Measurements from ENCODE around the gene ACOX2. TPM values are rescaled to one million over a fixed set of nuclear protein-coding genes. Genes with fewer than 3 reads are reported as not detected.

The ACOX2 gene
- total and polyA plus RNA-seq, 2 of the 13 experiments (the other 11 are each of a cell fraction or from before 2014, with no cell fraction given), result 42.6 to 98.5 TPM

DNA sequence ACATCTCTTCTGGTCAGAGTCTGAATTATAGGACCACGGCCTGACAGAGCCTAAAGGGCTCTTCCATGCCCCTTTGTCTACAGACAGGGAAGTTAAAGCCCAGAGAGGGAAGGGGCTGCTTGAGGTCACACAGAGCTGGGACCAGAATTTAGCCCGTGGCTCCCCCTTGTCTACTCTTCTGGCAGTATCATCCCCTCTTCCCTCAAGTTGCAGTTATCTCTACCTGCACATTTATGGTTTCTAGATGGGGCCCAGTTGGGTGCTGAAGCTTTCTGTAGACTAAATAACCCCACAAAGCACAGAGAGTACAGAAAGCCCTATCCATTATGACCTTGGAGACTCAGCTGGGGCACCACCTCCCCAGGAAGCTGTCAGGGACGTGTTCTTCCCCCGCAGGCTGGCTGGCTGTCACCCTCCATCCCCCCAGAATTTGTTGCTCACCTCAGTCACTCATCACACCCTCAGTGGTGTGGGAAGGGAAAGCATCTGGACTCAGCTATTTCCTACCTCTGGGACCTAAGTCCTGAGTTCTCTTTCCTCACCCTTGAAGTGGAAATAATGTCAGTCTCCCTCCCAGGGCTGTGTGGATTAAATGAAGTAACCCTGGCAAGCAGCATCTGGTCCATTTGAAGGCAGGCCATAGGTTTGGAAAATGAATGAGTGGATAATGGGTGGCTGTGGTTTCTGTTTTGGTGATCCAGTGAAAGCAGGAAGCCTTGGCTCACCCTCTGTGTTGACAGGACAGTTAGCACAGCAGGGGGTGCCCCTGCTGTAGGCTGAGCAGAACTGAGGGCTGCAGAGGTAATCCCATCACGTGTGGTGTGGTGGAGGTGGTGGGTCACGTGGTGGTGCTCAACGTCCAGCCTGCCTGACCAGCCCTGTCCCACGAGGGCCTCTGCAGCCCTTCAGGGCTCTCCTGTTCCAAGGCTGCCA is 16.3 kb downstream of the ACOX2 start (continued):
- TF ChIP-seq ZNF687 (CRISPR knock-in tag; IDR thresholded peaks at IDR 0.05) (peak; percentile 100), TCF7 (IDR thresholded peaks at IDR 0.05; ENCODE audit: low read depth) (no peak), ZFY (CRISPR knock-in tag; IDR thresholded peaks at IDR 0.05) (peak; percentile 46; the same call in 1 of the 2 replicates), ZNF777 (CRISPR knock-in tag; IDR thresholded peaks at IDR 0.05) (0 out of 2 replicates have a peak, but pooled peaks have one; percentile 33), POLR2AphosphoS2 (IDR thresholded peaks at IDR 0.05; ENCODE audit: low read depth, low read length) (no peak), ETV6 (CRISPR knock-in tag; conservative IDR thresholded peaks at IDR 0.05) (no peak), BRCA1 (CRISPR knock-in tag; IDR thresholded peaks at IDR 0.05) (no peak), PPARG (CRISPR knock-in tag; conservative IDR thresholded peaks at IDR 0.05) (no peak; the same call in 1 of the 2 replicates), CBX2 (IDR thresholded peaks at IDR 0.05; ENCODE audit: low read depth, low read length) (no peak), CBX2 (CRISPR knock-in tag; IDR thresholded peaks at IDR 0.05; ENCODE audit: low read depth) (0 out of 2 replicates have a peak, but pooled peaks have one; percentile 58), IRF2 (CRISPR knock-in tag; IDR thresholded peaks at IDR 0.05) (0 out of 2 replicates have a peak, but pooled peaks have one; percentile 60), PHF21A (CRISPR knock-in tag; IDR thresholded peaks at IDR 0.05) (peak; percentile 59), NFIC (IDR thresholded peaks at IDR 0.05; ENCODE audit: low read length) (no peak), TSC22D2 (CRISPR knock-in tag; IDR thresholded peaks at IDR 0.05; ENCODE audit: borderline replicate concordance) (peak; percentile 71; the same call in 1 of the 2 replicates), HES4 (CRISPR knock-in tag; IDR thresholded peaks at IDR 0.05; ENCODE audit: borderline replicate concordance) (no peak), SALL2 (CRISPR knock-in tag; IDR thresholded peaks at IDR 0.05) (no peak), PCBP2 (optimal IDR thresholded peaks at IDR 0.05; ENCODE audit: low read depth, low read length, poor library complexity, severe bottlenecking) (no peak), ZKSCAN1 (IDR thresholded peaks at IDR 0.05; ENCODE audit: low read length) (no peak), NR3C1 (CRISPR knock-in tag; IDR thresholded peaks at IDR 0.05) (no peak)
- TF ChIP-seq, protein P1, sequence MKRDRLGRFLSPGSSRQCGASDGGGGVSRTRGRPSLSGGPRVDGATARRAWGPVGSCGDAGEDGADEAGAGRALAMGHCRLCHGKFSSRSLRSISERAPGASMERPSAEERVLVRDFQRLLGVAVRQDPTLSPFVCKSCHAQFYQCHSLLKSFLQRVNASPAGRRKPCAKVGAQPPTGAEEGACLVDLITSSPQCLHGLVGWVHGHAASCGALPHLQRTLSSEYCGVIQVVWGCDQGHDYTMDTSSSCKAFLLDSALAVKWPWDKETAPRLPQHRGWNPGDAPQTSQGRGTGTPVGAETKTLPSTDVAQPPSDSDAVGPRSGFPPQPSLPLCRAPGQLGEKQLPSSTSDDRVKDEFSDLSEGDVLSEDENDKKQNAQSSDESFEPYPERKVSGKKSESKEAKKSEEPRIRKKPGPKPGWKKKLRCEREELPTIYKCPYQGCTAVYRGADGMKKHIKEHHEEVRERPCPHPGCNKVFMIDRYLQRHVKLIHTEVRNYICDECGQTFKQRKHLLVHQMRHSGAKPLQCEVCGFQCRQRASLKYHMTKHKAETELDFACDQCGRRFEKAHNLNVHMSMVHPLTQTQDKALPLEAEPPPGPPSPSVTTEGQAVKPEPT (CRISPR knock-in tag; IDR thresholded peaks at IDR 0.05; ENCODE audit: low read depth), result no peak; the same call in none of the 2 replicates
- TF ChIP-seq, protein P2, sequence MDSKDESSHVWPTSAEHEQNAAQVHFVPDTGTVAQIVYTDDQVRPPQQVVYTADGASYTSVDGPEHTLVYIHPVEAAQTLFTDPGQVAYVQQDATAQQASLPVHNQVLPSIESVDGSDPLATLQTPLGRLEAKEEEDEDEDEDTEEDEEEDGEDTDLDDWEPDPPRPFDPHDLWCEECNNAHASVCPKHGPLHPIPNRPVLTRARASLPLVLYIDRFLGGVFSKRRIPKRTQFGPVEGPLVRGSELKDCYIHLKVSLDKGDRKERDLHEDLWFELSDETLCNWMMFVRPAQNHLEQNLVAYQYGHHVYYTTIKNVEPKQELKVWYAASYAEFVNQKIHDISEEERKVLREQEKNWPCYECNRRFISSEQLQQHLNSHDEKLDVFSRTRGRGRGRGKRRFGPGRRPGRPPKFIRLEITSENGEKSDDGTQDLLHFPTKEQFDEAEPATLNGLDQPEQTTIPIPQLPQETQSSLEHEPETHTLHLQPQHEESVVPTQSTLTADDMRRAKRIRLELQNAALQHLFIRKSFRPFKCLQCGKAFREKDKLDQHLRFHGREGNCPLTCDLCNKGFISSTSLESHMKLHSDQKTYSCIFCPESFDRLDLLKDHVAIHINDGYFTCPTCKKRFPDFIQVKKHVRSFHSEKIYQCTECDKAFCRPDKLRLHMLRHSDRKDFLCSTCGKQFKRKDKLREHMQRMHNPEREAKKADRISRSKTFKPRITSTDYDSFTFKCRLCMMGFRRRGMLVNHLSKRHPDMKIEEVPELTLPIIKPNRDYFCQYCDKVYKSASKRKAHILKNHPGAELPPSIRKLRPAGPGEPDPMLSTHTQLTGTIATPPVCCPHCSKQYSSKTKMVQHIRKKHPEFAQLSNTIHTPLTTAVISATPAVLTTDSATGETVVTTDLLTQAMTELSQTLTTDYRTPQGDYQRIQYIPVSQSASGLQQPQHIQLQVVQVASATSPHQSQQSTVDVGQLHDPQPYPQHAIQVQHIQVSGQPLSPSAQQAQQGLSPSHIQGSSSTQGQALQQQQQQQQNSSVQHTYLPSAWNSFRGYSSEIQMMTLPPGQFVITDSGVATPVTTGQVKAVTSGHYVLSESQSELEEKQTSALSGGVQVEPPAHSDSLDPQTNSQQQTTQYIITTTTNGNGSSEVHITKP (CRISPR knock-in tag; IDR thresholded peaks at IDR 0.05; ENCODE audit: low read depth), result no peak
